K562 (cell line): ENCODE results near the gene RAB3D. TPM values are rescaled to one million over a fixed set of nuclear protein-coding genes. Genes with fewer than 3 reads are reported as not detected.

Experiments
- ATAC-seq: fragments of 200-7000 bp; cut with Tn5 transposase; 3 replicates; pipeline ENCODE4 v1.9.1; 2020; ENCODE audit warnings: moderate library complexity
- BruUV-seq: library from RNA; stranded (reverse); fragments of 400-500 nt; replicated peaks from 2 replicates; lab custom pipeline; 2021; lab: Mats Ljungman, UMichigan
- CTCF ChIA-PET: fragments of 300-600 bp; formaldehyde crosslinking; extraction: SDS; loops from one replicate; lab custom pipeline; 2021; ENCODE audit warnings: low intra/inter-chr PET ratio; lab: Yijun Ruan, JAX
- POLR2A ChIA-PET: fragments of 300-600, 350-650 bp; sonication (Branson Sonifier 250); formaldehyde crosslinking; extraction: SDS; loops from one replicate; lab custom pipeline; 2021; ENCODE audit warnings: antibody characterized with exemption, inconsistent platforms; lab: Yijun Ruan, JAX
- DNase-seq, 4 experiments: peaks; one replicate each; pipeline versions ENCODE4 v3.0.0 to v3.0.0-alpha.2; 2011 to 2018; ENCODE audit warnings: low spot score in 3 of 4, mixed read lengths in 3 of 4; ENCODE audit errors: extremely low read depth in 1 of 4
- FAIRE-seq: peaks from 2 replicates; lab custom pipeline; 2011; peaks lifted over from hg19 to GRCh38; lab: Jason Lieb, UNC
- H2AFZ ChIP-seq: 2 replicates; pipeline ENCODE4 v1.6.0; 2011; ENCODE audit warnings: low read depth, low read length, control low read depth, inconsistent platforms
- H3K27ac ChIP-seq: fragments of 200-600 bp; 3 replicates; pipeline ENCODE4 v1.8.0; 2011; ENCODE audit warnings: low read depth, mild to moderate bottlenecking, control low read depth, inconsistent platforms, low read length, moderate library complexity, mixed read lengths; ENCODE audit errors: extremely low read depth
- H3K27me3 ChIP-seq, 2 experiments: fragments of 300-600 bp in 1 of 2; 2 replicates in 1 of 2; 3 replicates in 1 of 2; pipeline versions ENCODE4 v1.6.0 to v1.8.0; 2011; ENCODE audit warnings: inconsistent platforms in 2 of 2, low read length in 2 of 2, mild to moderate bottlenecking in 1 of 2, mixed read lengths in 1 of 2, moderate library complexity in 1 of 2; ENCODE audit not compliant: control insufficient read depth in 2 of 2, insufficient read depth in 2 of 2
- H3K36me3 ChIP-seq: fragments of 300-600 bp; 3 replicates; pipeline ENCODE4 v1.8.0; 2011; ENCODE audit warnings: mild to moderate bottlenecking, low read length, inconsistent platforms; ENCODE audit not compliant: control insufficient read depth, insufficient read depth
- H3K4me1 ChIP-seq, 2 experiments: fragments of 200-600 bp in 1 of 2; replicated peaks in 1 of 2; 2 replicates in 1 of 2; 3 replicates in 1 of 2; pipeline versions ENCODE4 v1.5.1 to v1.8.0; 2011; ENCODE audit warnings: inconsistent platforms in 2 of 2, low read length in 2 of 2, mild to moderate bottlenecking in 1 of 2, mixed read lengths in 1 of 2, moderate library complexity in 1 of 2; ENCODE audit not compliant: control insufficient read depth in 2 of 2, insufficient read depth in 2 of 2
- H3K4me2 ChIP-seq: 2 replicates; pipeline ENCODE4 v1.6.1; 2011; ENCODE audit warnings: low read length, control low read depth, inconsistent platforms, mixed read lengths; ENCODE audit not compliant: insufficient read depth
- H3K4me3 ChIP-seq: fragments of 200-600 bp; sonication (generic), shearing (Covaris generic); 2 replicates; pipeline ENCODE4 v1.5.1; 2016; ENCODE audit warnings: control low read depth, inconsistent platforms
- H3K79me2 ChIP-seq: fragments of 200-600 bp; 3 replicates; pipeline ENCODE4 v1.8.0; 2011; ENCODE audit warnings: low read length, inconsistent platforms; ENCODE audit not compliant: control insufficient read depth, insufficient read depth
- H3K9ac ChIP-seq, 2 experiments: 2 replicates each; pipeline versions ENCODE4 v1.6.0 to v1.6.1; 2011; ENCODE audit warnings: low read depth in 2 of 2, low read length in 2 of 2, control low read depth in 1 of 2, inconsistent platforms in 1 of 2, mild to moderate bottlenecking in 1 of 2, mixed read lengths in 1 of 2; ENCODE audit not compliant: insufficient read depth in 1 of 2
- H3K9me1 ChIP-seq: one replicate; pipeline ENCODE4 v1.6.0; 2011; ENCODE audit warnings: inconsistent platforms, mild to moderate bottlenecking, low read length, moderate library complexity; ENCODE audit not compliant: control insufficient read depth, insufficient read depth
- H3K9me3 ChIP-seq: replicated peaks from 2 replicates; pipeline ENCODE4 v1.5.1; 2011; ENCODE audit warnings: low read depth, low read length, inconsistent platforms; ENCODE audit not compliant: control insufficient read depth, insufficient read depth
- H4K20me1 ChIP-seq: replicated peaks from 2 replicates; pipeline ENCODE4 v1.6.1; 2011; ENCODE audit warnings: low read length, inconsistent platforms, mixed read lengths; ENCODE audit not compliant: control insufficient read depth, insufficient read depth
- FOSL1 ChIP-seq: fragments of 200-800 bp; sonication (Bioruptor generic); conservative IDR thresholded peaks from 2 replicates; pipeline ENCODE4 v1.6.1; 2016; ENCODE audit warnings: missing genetic modification characterization, missing compliant biosample characterization
- WGBS: fragments of 100-300 bp; shearing (Covaris generic); methylation state at CpG from one replicate; pipeline ENCODE4 v1.1.6; 2016; ENCODE audit warnings: low coverage, mixed read lengths; ENCODE audit not compliant: insufficient coverage; ENCODE audit errors: missing lambda C conversion rate; 5-methylcytosine and 5-hydroxymethylcytosine counted together
- in situ Hi-C: fragments of 300-500 bp; cut with MboI; formaldehyde crosslinking; loops from 4 replicates; pipeline ENCODE4 v1.15.0; 2018; ENCODE audit warnings: inconsistent platforms, mixed read lengths
- intact Hi-C: fragments of 100-400 bp; cut with micrococcal nuclease; formaldehyde crosslinking; loops from 2 replicates; pipeline ENCODE4 v1.14.2; 2022
- polyA plus RNA-seq, 8 experiments: library from polyadenylated mRNA; depleted of rRNA in 4 of 8; stranded (reverse) in 5 of 8; unstranded in 3 of 8; fragments of >200 nt; fragmentation: Nextera tagmentation in 2 of 8; fragmentation: Illumina TruSeq in 1 of 8; extraction: Ambion mirVana in 2 of 8; extraction: Trizol in 1 of 8; gene quantifications; 2 replicates each; pipeline versions ENCODE4 v1.2.1 to v1.2.3, GENCODE V29; 2011 to 2014; ENCODE audit warnings: inconsistent platforms in 1 of 8, missing spikeins in 1 of 8
- total RNA-seq, 7 experiments: library from RNA; depleted of rRNA in 6 of 7; stranded (reverse); fragments of >200 nt in 6 of 7; fragmentation: Illumina TruSeq in 2 of 7; extraction: Trizol in 2 of 7; gene quantifications; 2 replicates each; pipeline versions ENCODE4 v1.2.1 to v1.2.3, GENCODE V29; 2011 to 2021; ENCODE audit warnings: low replicate concordance in 1 of 7
- TF ChIP-seq, protein P1 (sequence below): fragments of 250-450 bp; sonication (Bioruptor Pico); IDR thresholded peaks from 2 replicates; pipeline ENCODE4 v1.8.0; 2022; ENCODE audit warnings: inconsistent platforms, mild to moderate bottlenecking, moderate library complexity, borderline replicate concordance
- TF ChIP-seq, protein P2 (sequence below): IDR thresholded peaks from 2 replicates; pipeline ENCODE4 v1.6.1; 2012; ENCODE audit warnings: low read depth, low read length, improper control_type of control experiment, borderline replicate concordance

RAB3D gene
- total and polyA plus RNA-seq, 9 of the 15 experiments (the other 6 are each of a cell fraction or from before 2014, with no cell fraction given) = 0.34 to 3.3 (median 1.3) TPM

DNA sequence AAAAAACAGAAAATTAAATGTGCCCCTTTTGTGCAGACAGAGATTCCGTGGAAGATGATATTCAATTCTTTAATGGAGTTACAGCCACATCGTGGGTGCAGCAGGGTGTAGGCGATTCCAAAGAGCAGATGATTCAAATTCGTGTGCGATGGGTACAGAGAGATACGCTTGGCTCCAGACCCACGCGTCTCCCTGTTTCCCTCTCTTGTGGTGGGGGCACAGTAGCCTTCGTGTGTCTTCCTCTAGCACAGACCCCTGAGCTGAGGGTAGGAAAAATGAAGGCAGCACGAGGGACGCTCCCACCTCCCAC, 38.7 kb downstream of the RAB3D start:
- DNase-seq = peak in 1 of 4 experiments; percentile 6
- Histone ChIP-seq H3K27ac (no peak overlapping the region), H3K36me3 (no peaks in the 10 kb centered on the region), H3K27me3 (peaks cover 23 to 38% of the 10 kb centered on the region in 2 experiments), H3K4me1 (0 out of 5 replicates have a peak, but pooled peaks cover 0 to 6% of the 10 kb centered on the region in 2 experiments), H2AFZ (no peak overlapping the region), H3K9me3 (no peaks in the 10 kb centered on the region), H3K9ac (no peak overlapping the region), H3K4me2 (no peak overlapping the region), H3K79me2 (no peaks in the 10 kb centered on the region), H3K9me1 (no peaks in the 10 kb centered on the region), H3K4me3 (no peak overlapping the region), H4K20me1 (no peaks in the 10 kb centered on the region)
- no peak for FAIRE-seq
- intact Hi-C loops = no loop called here
- in situ Hi-C loops = no loop called here
- no peak for ATAC-seq
- ChIA-PET CTCF (no interaction called here), POLR2A (no interaction called here)
- no TSS peak for BruUV-seq
- TF ChIP-seq, protein P1, sequence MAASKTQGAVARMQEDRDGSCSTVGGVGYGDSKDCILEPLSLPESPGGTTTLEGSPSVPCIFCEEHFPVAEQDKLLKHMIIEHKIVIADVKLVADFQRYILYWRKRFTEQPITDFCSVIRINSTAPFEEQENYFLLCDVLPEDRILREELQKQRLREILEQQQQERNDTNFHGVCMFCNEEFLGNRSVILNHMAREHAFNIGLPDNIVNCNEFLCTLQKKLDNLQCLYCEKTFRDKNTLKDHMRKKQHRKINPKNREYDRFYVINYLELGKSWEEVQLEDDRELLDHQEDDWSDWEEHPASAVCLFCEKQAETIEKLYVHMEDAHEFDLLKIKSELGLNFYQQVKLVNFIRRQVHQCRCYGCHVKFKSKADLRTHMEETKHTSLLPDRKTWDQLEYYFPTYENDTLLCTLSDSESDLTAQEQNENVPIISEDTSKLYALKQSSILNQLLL (CRISPR knock-in tag) = no peak
- no peak for TF ChIP-seq FOSL1
- TF ChIP-seq, protein P2, sequence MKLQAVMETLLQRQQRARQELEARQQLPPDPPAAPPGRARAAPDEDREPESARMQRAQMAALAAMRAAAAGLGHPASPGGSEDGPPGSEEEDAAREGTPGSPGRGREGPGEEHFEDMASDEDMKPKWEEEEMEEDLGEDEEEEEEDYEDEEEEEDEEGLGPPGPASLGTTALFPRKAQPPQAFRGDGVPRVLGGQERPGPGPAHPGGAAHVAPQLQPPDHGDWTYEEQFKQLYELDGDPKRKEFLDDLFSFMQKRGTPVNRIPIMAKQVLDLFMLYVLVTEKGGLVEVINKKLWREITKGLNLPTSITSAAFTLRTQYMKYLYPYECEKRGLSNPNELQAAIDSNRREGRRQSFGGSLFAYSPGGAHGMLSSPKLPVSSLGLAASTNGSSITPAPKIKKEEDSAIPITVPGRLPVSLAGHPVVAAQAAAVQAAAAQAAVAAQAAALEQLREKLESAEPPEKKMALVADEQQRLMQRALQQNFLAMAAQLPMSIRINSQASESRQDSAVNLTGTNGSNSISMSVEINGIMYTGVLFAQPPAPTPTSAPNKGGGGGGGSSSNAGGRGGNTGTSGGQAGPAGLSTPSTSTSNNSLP = no peak
- WGBS = 8% methylated on average over 11 of the region's 11 CpGs
